HEK293T (cell line): ENCODE results near the gene LIFR.

ENCODE experiments used
- ARNT ChIP-seq: fragments of 450-650 bp; IDR thresholded peaks from 2 replicates; pipeline ENCODE4 v1.6.1; 2017; ENCODE audit warnings: mild to moderate bottlenecking
- ELF4 ChIP-seq: fragments of 450-650 bp; IDR thresholded peaks from 2 replicates; pipeline ENCODE4 v1.6.1; 2017; ENCODE audit warnings: antibody characterized with exemption
- FOXA1 ChIP-seq: fragments of 450-650 bp; IDR thresholded peaks from 2 replicates; pipeline ENCODE4 v1.6.1; 2016; ENCODE audit warnings: mild to moderate bottlenecking
- HDGF ChIP-seq: fragments of 450-650 bp; IDR thresholded peaks from 2 replicates; pipeline ENCODE4 v1.6.1; 2017; ENCODE audit warnings: antibody characterized with exemption, borderline replicate concordance
- L3MBTL2 ChIP-seq: fragments of 450-650 bp; conservative IDR thresholded peaks from 2 replicates; pipeline ENCODE4 v1.6.1; 2016; ENCODE audit warnings: mild to moderate bottlenecking
- NFRKB ChIP-seq: fragments of 450-650 bp; IDR thresholded peaks from 2 replicates; pipeline ENCODE4 v1.6.1; 2016; ENCODE audit warnings: mild to moderate bottlenecking, moderate library complexity
- PKNOX1 ChIP-seq: fragments of 450-650 bp; IDR thresholded peaks from 2 replicates; pipeline ENCODE4 v1.6.1; 2016
- TARDBP ChIP-seq: fragments of 450-650 bp; IDR thresholded peaks from 2 replicates; pipeline ENCODE4 v1.6.1; 2016
- ZNF384 ChIP-seq: fragments of 450-650 bp; IDR thresholded peaks from 2 replicates; pipeline ENCODE4 v1.6.1; 2016

DNA sequence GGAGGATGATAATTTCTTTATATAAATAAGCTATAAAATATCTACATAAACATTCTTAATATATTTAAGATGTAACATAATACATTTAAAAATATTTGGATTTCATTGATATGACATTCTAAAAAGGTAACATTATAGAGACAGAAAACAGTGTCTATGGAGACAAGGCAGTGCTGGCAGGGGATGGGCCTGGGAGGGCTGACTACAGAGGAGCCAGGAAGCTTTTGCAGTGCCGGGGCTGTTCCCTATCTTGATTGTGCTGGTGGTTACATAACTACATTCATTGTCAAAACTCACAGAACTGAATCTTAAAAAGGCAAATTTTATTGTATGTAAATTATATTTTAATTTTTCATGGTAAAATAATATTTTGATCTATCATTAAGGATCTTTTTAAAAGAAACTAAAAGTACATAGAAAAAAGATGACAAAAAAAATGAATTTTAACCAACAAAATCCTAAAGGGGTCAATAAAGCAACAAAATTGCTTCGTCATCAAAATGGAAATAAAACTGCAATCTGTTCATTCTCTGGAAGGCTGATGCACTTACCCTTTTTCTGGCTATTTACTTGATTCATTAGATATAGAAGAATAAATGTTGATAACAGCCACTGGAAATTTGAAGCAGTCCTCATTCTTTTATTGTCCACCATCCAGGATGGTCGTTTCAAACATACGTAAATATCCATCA is 26.3 kb downstream of the LIFR start:
- TF ChIP-seq NFRKB: no peak
- TF ChIP-seq ARNT: no peak
- TF ChIP-seq L3MBTL2: no peak
- no peak for TF ChIP-seq TARDBP
- TF ChIP-seq ELF4: no peak
- no peak for TF ChIP-seq ZNF384
- no peak for TF ChIP-seq FOXA1
- TF ChIP-seq HDGF: no peak
- no peak for TF ChIP-seq PKNOX1
